ENCODE measurements around the gene LRRFIP1.

The LRRFIP1 gene

DNA sequence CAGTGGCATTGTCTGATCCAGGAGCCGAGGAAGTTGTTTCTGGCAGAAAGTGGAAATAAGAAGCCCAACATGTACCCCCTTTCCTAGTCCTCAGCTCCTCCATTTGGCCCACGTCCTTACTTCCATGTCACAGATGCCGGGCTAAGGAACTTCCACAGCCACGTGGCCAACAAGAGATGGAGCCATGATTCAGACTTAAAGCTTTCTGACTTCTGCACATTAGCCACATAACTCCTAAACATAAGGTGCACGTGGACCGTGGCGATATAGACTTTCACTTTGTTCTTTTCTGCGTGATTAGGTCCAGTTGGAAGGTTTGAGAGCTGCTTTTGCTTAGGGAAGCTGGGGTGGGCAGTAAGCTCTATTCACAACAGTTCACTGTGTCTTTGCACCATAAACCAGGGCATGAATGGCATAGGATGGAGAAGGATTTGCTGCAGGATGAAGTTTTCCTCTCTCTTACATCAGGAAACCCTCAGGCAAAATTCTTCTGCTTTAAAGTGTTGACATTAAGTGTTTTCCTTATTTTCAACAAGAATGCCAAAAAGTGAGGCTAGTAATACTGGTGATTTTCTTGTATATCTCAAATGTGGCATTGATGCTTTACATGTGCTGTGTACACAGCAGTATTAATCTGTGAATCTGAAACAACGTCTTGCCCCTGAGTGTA is 109.9 kb downstream of the LRRFIP1 start:
- H3K9me3 ChIP-seq (ENCODE audit: insufficient read depth, low read length, severe bottlenecking) = no peaks in the 10 kb centered on the region
- H3K27me3 ChIP-seq (ENCODE audit: insufficient read depth, low read length, poor library complexity) = no peaks in the 10 kb centered on the region
- peaks cover 47% of the 10 kb centered on the region for H4K20me1 ChIP-seq (ENCODE audit: insufficient read depth, low read length)
- no peaks in the 10 kb centered on the region for H3K4me1 ChIP-seq (ENCODE audit: insufficient read depth, low read length)
- peaks cover 36% of the 10 kb centered on the region for H3K79me2 ChIP-seq (ENCODE audit: insufficient read depth, low read length)
- no peak overlapping the region for H3K9ac ChIP-seq (ENCODE audit: low read depth, low read length)
- H3K27ac ChIP-seq (ENCODE audit: low read length) = no peak overlapping the region
- TF ChIP-seq CTCF (IDR thresholded peaks at IDR 0.05; ENCODE audit: borderline replicate concordance, extremely low read depth, low read length, poor library complexity, severe bottlenecking) (no peak), EZH2 (IDR thresholded peaks at IDR 0.05; ENCODE audit: borderline replicate concordance, low read depth, low read length, severe bottlenecking) (no peak)
- ATAC-seq (ENCODE audit: insufficient read depth, low read depth) (no peak), DNase-seq (no peak)
- no peak overlapping the region for H2AFZ ChIP-seq (ENCODE audit: low read depth, low read length)
- H3K36me3 ChIP-seq (ENCODE audit: insufficient read depth, low read length) = peaks cover 34% of the 10 kb centered on the region
- H3K4me2 ChIP-seq (ENCODE audit: insufficient read depth, low read length) = no peak overlapping the region
- H3K4me3 ChIP-seq (ENCODE audit: low read depth in 1 of 2, low read length in 2 of 2) = no peak overlapping the region

- DNase-seq (no peak), ATAC-seq (ENCODE audit: insufficient read depth, low read depth) (no peak)
- H3K9ac ChIP-seq (ENCODE audit: low read depth, low read length) = no peak overlapping the region
- no peaks in the 10 kb centered on the region for H3K4me1 ChIP-seq (ENCODE audit: insufficient read depth, low read length)
- no peak overlapping the region for H3K4me2 ChIP-seq (ENCODE audit: insufficient read depth, low read length)
- no peak overlapping the region for H2AFZ ChIP-seq (ENCODE audit: low read depth, low read length)
- H4K20me1 ChIP-seq (ENCODE audit: insufficient read depth, low read length) = peaks cover 47% of the 10 kb centered on the region
- H3K27ac ChIP-seq (ENCODE audit: low read length) = no peak overlapping the region
- no peak overlapping the region for H3K4me3 ChIP-seq (ENCODE audit: low read depth in 1 of 2, low read length in 2 of 2)
- no peaks in the 10 kb centered on the region for H3K9me3 ChIP-seq (ENCODE audit: insufficient read depth, low read length, severe bottlenecking)
- H3K36me3 ChIP-seq (ENCODE audit: insufficient read depth, low read length) = peaks cover 32% of the 10 kb centered on the region
- H3K79me2 ChIP-seq (ENCODE audit: insufficient read depth, low read length) = peaks cover 29% of the 10 kb centered on the region
- no peak for TF ChIP-seq CTCF (IDR thresholded peaks at IDR 0.05; ENCODE audit: borderline replicate concordance, extremely low read depth, low read length, poor library complexity, severe bottlenecking)
- no peak for TF ChIP-seq EZH2 (IDR thresholded peaks at IDR 0.05; ENCODE audit: borderline replicate concordance, low read depth, low read length, severe bottlenecking)
- H3K27me3 ChIP-seq (ENCODE audit: insufficient read depth, low read length, poor library complexity) = no peaks in the 10 kb centered on the region
Measured at GRCh38 chr2:237738255-237738654, 110.9 kb downstream of the LRRFIP1 start.

DNA sequence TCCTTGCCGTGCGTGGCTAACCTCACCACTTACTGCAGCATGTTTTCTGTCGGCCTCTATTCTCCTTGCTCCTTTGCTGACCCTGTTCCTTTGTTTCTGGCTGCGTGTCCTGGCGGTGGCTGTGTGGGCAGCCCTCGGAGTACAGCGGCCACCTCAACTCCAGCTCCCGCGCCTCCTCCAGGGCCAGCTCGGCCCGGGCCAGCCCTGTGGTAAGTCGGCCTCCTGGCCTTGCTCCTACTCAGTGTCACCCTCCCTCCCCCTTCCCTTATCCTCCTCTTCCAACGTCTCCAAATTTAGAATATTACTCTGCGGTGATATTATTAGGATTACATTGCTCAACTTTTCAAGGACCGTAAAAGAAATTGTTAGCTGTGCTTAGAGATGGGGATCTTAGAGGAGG is 111.7 kb downstream of the LRRFIP1 start:
- Histone ChIP-seq H4K20me1 (ENCODE audit: insufficient read depth, low read length) (peaks cover 48% of the 10 kb centered on the region), H3K27ac (ENCODE audit: low read length) (no peak overlapping the region), H3K4me3 (ENCODE audit: low read depth in 1 of 2, low read length in 2 of 2) (no peak overlapping the region), H3K9me3 (ENCODE audit: insufficient read depth, low read length, severe bottlenecking) (no peaks in the 10 kb centered on the region), H3K4me1 (ENCODE audit: insufficient read depth, low read length) (no peaks in the 10 kb centered on the region), H3K79me2 (ENCODE audit: insufficient read depth, low read length) (peaks cover 23% of the 10 kb centered on the region; the same call in 1 of the 2 replicates), H3K9ac (ENCODE audit: low read depth, low read length) (no peak overlapping the region), H2AFZ (ENCODE audit: low read depth, low read length) (no peak overlapping the region), H3K36me3 (ENCODE audit: insufficient read depth, low read length) (peaks cover 30% of the 10 kb centered on the region), H3K27me3 (ENCODE audit: insufficient read depth, low read length, poor library complexity) (no peaks in the 10 kb centered on the region), H3K4me2 (ENCODE audit: insufficient read depth, low read length) (no peak overlapping the region)
- ATAC-seq (ENCODE audit: insufficient read depth, low read depth) = no peak
- no peak for DNase-seq
- no peak for TF ChIP-seq EZH2 (IDR thresholded peaks at IDR 0.05; ENCODE audit: borderline replicate concordance, low read depth, low read length, severe bottlenecking)
- no peak for TF ChIP-seq CTCF (IDR thresholded peaks at IDR 0.05; ENCODE audit: borderline replicate concordance, extremely low read depth, low read length, poor library complexity, severe bottlenecking)
